ENCODE measurements around the gene PI4KB. TPM values are rescaled to one million over a fixed set of nuclear protein-coding genes. Genes with fewer than 3 reads are reported as not detected.

The PI4KB gene
- total RNA-seq, 3 donors from 2014 or later = 59.2 to 91.8 (median 69.8) TPM

- H3K36me3 ChIP-seq = no peaks in the 10 kb centered on the region
- H3K9me3 ChIP-seq = no peaks in the 10 kb centered on the region
- H3K4me3 ChIP-seq = peak within 1 kb of the TSS; percentile 90 to 99 (median 92)
- DNase-seq (ENCODE audit: low spot score in 2 of 2) = peak; percentile 95 to 96
- peaks cover 4 to 7% of the 10 kb centered on the region in 2 donors for H3K4me1 ChIP-seq
- no peaks in the 10 kb centered on the region for H3K27me3 ChIP-seq
- TF ChIP-seq POLR2AphosphoS5 (IDR thresholded peaks at IDR 0.05) = peak; percentile 88 to 98 (median 89)
- TF ChIP-seq CTCF (IDR thresholded peaks at IDR 0.05) = no peak
- peak; percentile 92 for TF ChIP-seq POLR2A (IDR thresholded peaks at IDR 0.05)
- peak within 1 kb of the TSS; percentile 92 to 98 for H3K27ac ChIP-seq
- intact Hi-C loops (cut with DNase I; ENCODE audit: low total_unique reads) = loop anchor here (1.0 kb wide), 1 partner anchor 26 kb away; no protein-coding TSS in a partner anchor
Observed at GRCh38 chr1:151254217-151255213, 72.7 kb downstream of the PI4KB start, which contains the start of gene PSMD4. PSMD4 (plus strand) TSS chr1:151254734; CDS start chr1:151254783, 49 bp downstream.

GRCh38 chr1:151251656-151252470, 75.4 kb downstream of the PI4KB start:
- TF ChIP-seq CTCF (IDR thresholded peaks at IDR 0.05) = peak; percentile 57 to 74 (median 69)
- TF ChIP-seq POLR2AphosphoS5 (IDR thresholded peaks at IDR 0.05) = no peak
- H3K9me3 ChIP-seq = no peaks in the 10 kb centered on the region
- H3K27me3 ChIP-seq = no peaks in the 10 kb centered on the region
- intact Hi-C loops (cut with DNase I; ENCODE audit: low total_unique reads) = no loop called here
- H3K36me3 ChIP-seq = no peaks in the 10 kb centered on the region
- H3K4me1 ChIP-seq = peaks cover 4 to 7% of the 10 kb centered on the region in 2 donors
- DNase-seq (ENCODE audit: low spot score in 2 of 2) = peak in 1 of 2 donors; percentile 58
- H3K27ac ChIP-seq = no peak overlapping the region
- no peak overlapping the region for H3K4me3 ChIP-seq

- intact Hi-C loops (cut with DNase I; ENCODE audit: low total_unique reads) = no loop called here
- no peaks in the 10 kb centered on the region for H3K4me1 ChIP-seq
- H3K4me3 ChIP-seq = no peak overlapping the region
- no peaks in the 10 kb centered on the region for H3K36me3 ChIP-seq
- no peak overlapping the region for H3K27ac ChIP-seq
- H3K27me3 ChIP-seq = no peaks in the 10 kb centered on the region
- no peak for TF ChIP-seq CTCF (IDR thresholded peaks at IDR 0.05)
- TF ChIP-seq POLR2AphosphoS5 (IDR thresholded peaks at IDR 0.05) = no peak
- TF ChIP-seq POLR2A (IDR thresholded peaks at IDR 0.05) = no peak
- DNase-seq (ENCODE audit: low spot score in 2 of 2) = no peak
- H3K9me3 ChIP-seq = no peaks in the 10 kb centered on the region
Observed at GRCh38 chr1:151246786-151247185, 80.4 kb downstream of the PI4KB start.

GRCh38 chr1:151243683-151244216, 83.5 kb downstream of the PI4KB start:
- intact Hi-C loops (cut with DNase I; ENCODE audit: low total_unique reads) = no loop called here
- no peak overlapping the region for H3K27ac ChIP-seq
- TF ChIP-seq POLR2A (IDR thresholded peaks at IDR 0.05) = no peak
- no peak for TF ChIP-seq CTCF (IDR thresholded peaks at IDR 0.05)
- TF ChIP-seq POLR2AphosphoS5 (IDR thresholded peaks at IDR 0.05) = no peak

More at GRCh38 chr1:151243683-151244216, 83.5 kb downstream of the PI4KB start:
- no peaks in the 10 kb centered on the region for H3K27me3 ChIP-seq
- no peak for DNase-seq (ENCODE audit: low spot score in 2 of 2)
- no peaks in the 10 kb centered on the region for H3K9me3 ChIP-seq
- no peak overlapping the region for H3K4me3 ChIP-seq
- H3K36me3 ChIP-seq = no peaks in the 10 kb centered on the region
- H3K4me1 ChIP-seq = no peaks in the 10 kb centered on the region

All from breast epithelium (tissue), 4 donors.